ENCODE measurements around the gene SUPT5H.

- TF ChIP-seq CTCF (IDR thresholded peaks at IDR 0.05) (no peak), POLR2A (IDR thresholded peaks at IDR 0.05) (peak; percentile 36), EP300 (IDR thresholded peaks at IDR 0.05) (no peak)
These were observed 37.6 kb upstream of the SUPT5H start for GRCh38 chr19:39407660-39408391.

Data from ovary (tissue), 3 donors.